K562 (cell line): ENCODE data around the gene CSTB. TPM values are rescaled to one million over a fixed set of nuclear protein-coding genes. Genes with fewer than 3 reads are reported as not detected.

Experiments used
- CBFA2T3 ChIP-seq: fragments of 450-650 bp; IDR thresholded peaks from 2 replicates; pipeline ENCODE4 v1.6.1; 2017
- CHCHD3 ChIP-seq: fragments of 250-450 bp; sonication (Bioruptor Pico); IDR thresholded peaks from 2 replicates; pipeline ENCODE4 v2.1.2; 2022; ENCODE audit warnings: mild to moderate bottlenecking
- E2F5 ChIP-seq: sonication (generic); formaldehyde crosslinking; IDR thresholded peaks from 2 replicates; pipeline ENCODE4 v1.8.0; 2022; ENCODE audit warnings: mild to moderate bottlenecking, missing genetic modification reagents
- GATA2 ChIP-seq: sonication (generic); formaldehyde crosslinking; IDR thresholded peaks from 2 replicates; pipeline ENCODE4 v1.4.0; 2020; ENCODE audit warnings: mild to moderate bottlenecking, missing genetic modification reagents
- HDAC1 ChIP-seq, 2 experiments: fragments of 450-650 bp; IDR thresholded peaks; 2 replicates each; pipeline ENCODE4 v1.6.1; 2016 to 2017; ENCODE audit warnings: inconsistent platforms in 1 of 2, mild to moderate bottlenecking in 1 of 2, moderate library complexity in 1 of 2
- IRF1 ChIP-seq: sonication (generic); formaldehyde crosslinking; IDR thresholded peaks from 2 replicates; pipeline ENCODE4 v1.8.0; 2022; ENCODE audit warnings: missing genetic modification reagents, mild to moderate bottlenecking, borderline replicate concordance
- NFATC3 ChIP-seq: fragments of 450-650 bp; IDR thresholded peaks from 2 replicates; pipeline ENCODE4 v1.6.1; 2017; ENCODE audit warnings: mild to moderate bottlenecking
- POLR2G ChIP-seq: fragments of 200-400 bp; formaldehyde crosslinking; IDR thresholded peaks from 2 replicates; pipeline ENCODE4 v1.6.1; 2017; ENCODE audit warnings: low read depth, mild to moderate bottlenecking, antibody characterized with exemption, low read length, moderate library complexity
- ZBTB40 ChIP-seq, 2 experiments: fragments of 450-650 bp in 1 of 2; sonication (generic) in 1 of 2; formaldehyde crosslinking in 1 of 2; IDR thresholded peaks; 2 replicates each; pipeline versions ENCODE4 v1.7.1 to v1.9.0; 2016 to 2022; ENCODE audit warnings: inconsistent platforms in 1 of 2, mild to moderate bottlenecking in 1 of 2, missing genetic modification reagents in 1 of 2
- ZNF592 ChIP-seq: fragments of 450-650 bp; IDR thresholded peaks from 2 replicates; pipeline ENCODE4 v1.6.1; 2017; ENCODE audit warnings: antibody characterized with exemption, mild to moderate bottlenecking
- ZNF644 ChIP-seq: fragments of 200-800 bp; sonication (Bioruptor generic); IDR thresholded peaks from 2 replicates; pipeline ENCODE4 v1.6.1; 2016; ENCODE audit warnings: low read depth, missing genetic modification characterization, missing compliant biosample characterization
- polyA plus RNA-seq, 8 experiments: library from polyadenylated mRNA; depleted of rRNA in 4 of 8; stranded (reverse) in 5 of 8; unstranded in 3 of 8; fragments of >200 nt; fragmentation: Nextera tagmentation in 2 of 8; fragmentation: Illumina TruSeq in 1 of 8; extraction: Ambion mirVana in 2 of 8; extraction: Trizol in 1 of 8; gene quantifications; 2 replicates each; pipeline versions ENCODE4 v1.2.1 to v1.2.3, GENCODE V29; 2011 to 2014; ENCODE audit warnings: inconsistent platforms in 1 of 8, missing spikeins in 1 of 8
- total RNA-seq, 7 experiments: library from RNA; depleted of rRNA in 6 of 7; stranded (reverse); fragments of >200 nt in 6 of 7; fragmentation: Illumina TruSeq in 2 of 7; extraction: Trizol in 2 of 7; gene quantifications; 2 replicates each; pipeline versions ENCODE4 v1.2.1 to v1.2.3, GENCODE V29; 2011 to 2021; ENCODE audit warnings: low replicate concordance in 1 of 7

CSTB gene
- total and polyA plus RNA-seq, 9 of the 15 experiments (the other 6 are each of a cell fraction or from before 2014, with no cell fraction given), result 12.4 to 65.0 (median 31.7) TPM

GRCh38 chr21:43745772-43746517 lies 30.2 kb downstream of the CSTB start (continued):
- TF ChIP-seq ZBTB40 (IDR thresholded peaks at IDR 0.05) (no peak), ZBTB40 (CRISPR knock-in tag; IDR thresholded peaks at IDR 0.05) (peak; percentile 29; the same call in 1 of the 2 replicates), CBFA2T3 (peak; percentile 79), E2F5 (CRISPR knock-in tag) (no peak), POLR2G (no peak), ZNF592 (no peak), CHCHD3 (CRISPR knock-in tag) (no peak), GATA2 (peak; percentile 76), IRF1 (CRISPR knock-in tag) (no peak), HDAC1 (IDR thresholded peaks at IDR 0.05) (0 out of 4 replicates have a peak, but pooled peaks of 1 of the 2 experiments have one; percentile 39), NFATC3 (no peak), ZNF644 (no peak)
